HG02763 (cell line): ENCODE data around the gene PTMS.

ENCODE experiments used
- ATAC-seq: cut with Tn5 transposase; IDR thresholded peaks from one replicate; pipeline ENCODE4 v1.9.1; 2021; ENCODE audit warnings: mild to moderate bottlenecking, moderate library complexity; ENCODE audit not compliant: unreplicated experiment

The PTMS gene

DNA sequence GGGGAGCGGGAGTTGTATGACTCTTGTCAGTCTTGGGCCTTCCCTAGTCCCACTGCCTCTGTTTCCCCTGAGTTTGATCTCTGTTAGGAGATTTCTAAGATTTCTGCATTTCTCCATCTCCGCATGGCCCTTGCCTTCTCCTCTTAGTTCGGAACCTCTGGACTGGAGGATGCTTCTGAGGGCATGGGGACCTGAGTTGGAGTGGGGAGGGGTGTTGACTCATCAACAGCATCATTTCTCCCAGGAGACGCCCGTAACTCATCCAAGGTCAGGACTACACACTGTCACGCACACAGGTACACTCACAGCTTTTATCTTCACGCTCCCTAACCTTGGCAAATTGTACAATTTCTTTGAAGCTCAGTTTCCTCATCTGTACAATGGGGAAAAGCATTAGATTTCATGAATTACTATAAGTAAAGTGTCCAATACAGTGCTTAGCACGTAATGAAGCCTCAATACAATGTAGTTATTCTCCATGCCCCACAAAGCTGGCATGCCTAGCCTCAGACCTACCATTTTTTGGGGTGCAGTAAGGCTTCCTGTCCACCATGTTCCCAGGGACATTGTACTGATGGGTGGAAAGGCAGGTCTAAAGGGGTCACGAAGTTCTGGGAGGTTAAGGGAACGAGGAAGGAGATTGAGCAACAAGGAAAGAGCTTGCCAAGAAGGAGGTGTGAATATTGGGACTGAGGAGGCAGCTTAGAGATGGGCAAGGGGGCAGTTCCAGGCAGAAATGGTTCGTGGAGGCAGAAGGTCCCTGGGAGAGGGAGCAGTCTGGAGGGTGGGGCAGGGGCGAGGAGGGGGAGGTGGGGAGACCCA lies 5.6 kb downstream of the PTMS start:
- no peak for ATAC-seq

DNA sequence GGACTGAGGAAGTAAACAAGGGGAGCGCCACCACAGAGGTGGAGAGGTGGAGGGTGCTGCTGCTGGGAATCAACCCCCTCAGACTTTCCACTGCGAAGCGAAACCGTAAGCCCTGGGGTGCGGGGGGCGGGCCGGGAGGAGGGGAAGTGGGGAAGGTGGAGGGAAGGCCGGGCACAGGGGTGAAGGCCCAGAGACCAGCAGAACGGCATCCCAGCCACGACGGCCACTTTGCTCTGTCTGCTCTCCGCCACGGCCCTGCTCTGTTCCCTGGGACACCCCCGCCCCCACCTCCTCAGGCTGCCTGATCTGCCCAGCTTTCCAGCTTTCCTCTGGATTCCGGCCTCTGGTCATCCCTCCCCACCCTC lies 6.2 kb downstream of the PTMS start, which contains the start of gene LAG3:
LAG3 (plus strand) TSS at position 190 of the 365 bp plus-strand sequence. CDS start 333 bp downstream, outside the sequence.
- ATAC-seq = no peak

DNA sequence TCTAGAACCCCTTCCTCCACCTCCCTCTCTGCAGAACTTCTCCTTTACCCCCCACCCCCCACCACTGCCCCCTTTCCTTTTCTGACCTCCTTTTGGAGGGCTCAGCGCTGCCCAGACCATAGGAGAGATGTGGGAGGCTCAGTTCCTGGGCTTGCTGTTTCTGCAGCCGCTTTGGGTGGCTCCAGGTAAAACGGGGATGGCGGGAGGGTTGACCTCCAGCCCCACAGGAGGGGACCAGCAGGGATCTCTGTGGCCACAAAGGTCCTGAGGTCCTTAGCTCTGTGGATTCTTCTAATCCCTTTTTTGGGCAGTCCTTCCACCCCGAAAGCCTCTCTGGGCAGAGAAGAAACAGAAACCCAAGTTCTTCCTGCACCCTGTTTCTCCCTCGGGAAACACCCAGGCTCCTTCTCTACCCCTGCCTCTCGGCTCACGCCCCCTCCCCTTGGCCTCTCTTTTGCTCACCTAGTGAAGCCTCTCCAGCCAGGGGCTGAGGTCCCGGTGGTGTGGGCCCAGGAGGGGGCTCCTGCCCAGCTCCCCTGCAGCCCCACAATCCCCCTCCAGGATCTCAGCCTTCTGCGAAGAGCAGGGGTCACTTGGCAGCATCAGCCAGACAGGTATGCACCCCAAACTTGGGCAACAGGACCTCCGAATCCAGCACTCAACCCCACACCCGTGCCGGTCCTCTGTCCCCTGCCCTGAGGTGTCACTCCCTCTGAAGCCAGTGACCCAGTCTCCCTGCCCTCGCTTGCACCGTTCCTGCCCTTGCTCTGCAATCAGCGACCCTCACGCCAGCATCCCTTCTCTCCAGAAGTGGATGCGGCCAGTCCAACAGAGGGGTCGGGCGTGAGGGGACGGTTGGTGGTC lies 6.8 kb downstream of the PTMS start:
- no peak for ATAC-seq

DNA sequence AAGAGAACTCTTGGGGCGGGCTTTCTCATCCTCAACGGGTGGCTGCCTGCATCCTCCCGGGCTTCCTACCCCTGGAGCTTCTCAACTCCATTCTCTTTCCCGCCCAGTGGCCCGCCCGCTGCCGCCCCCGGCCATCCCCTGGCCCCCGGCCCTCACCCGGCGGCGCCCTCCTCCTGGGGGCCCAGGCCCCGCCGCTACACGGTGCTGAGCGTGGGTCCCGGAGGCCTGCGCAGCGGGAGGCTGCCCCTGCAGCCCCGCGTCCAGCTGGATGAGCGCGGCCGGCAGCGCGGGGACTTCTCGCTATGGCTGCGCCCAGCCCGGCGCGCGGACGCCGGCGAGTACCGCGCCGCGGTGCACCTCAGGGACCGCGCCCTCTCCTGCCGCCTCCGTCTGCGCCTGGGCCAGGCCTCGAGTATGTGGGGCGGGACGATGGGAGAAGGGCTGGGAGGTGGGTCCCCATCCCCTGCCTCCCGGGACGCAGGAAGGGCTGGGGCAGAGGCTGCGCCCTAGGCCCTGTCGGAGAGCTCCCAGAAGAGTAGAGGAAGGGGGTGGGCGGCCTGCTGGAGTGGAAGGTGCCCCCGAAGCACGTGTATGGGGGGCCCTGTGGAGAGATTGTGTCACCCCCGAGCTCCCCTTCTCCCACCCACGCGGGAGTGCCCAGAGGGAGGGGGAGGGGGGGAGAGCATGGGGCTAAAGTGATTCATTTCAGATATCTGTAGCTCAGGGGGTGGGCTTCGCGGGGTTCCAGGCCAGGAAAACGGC lies 7.6 kb downstream of the PTMS start:
- no peak for ATAC-seq

DNA sequence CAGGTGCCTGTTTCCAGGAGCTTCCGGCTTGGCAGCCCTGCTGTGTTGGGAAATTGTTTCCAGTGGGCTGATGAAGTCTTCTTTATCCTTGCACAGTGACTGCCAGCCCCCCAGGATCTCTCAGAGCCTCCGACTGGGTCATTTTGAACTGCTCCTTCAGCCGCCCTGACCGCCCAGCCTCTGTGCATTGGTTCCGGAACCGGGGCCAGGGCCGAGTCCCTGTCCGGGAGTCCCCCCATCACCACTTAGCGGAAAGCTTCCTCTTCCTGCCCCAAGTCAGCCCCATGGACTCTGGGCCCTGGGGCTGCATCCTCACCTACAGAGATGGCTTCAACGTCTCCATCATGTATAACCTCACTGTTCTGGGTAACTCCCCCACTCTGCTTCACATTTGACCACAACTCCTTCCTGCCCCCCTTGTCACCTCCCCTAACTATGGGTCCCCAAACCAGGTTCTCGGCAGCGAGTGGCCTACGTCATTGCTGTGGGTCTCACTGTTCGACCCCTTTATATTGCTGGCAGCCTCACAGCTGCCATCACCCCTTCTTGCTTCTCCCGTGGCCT lies 8.4 kb downstream of the PTMS start:
- ATAC-seq = no peak

DNA sequence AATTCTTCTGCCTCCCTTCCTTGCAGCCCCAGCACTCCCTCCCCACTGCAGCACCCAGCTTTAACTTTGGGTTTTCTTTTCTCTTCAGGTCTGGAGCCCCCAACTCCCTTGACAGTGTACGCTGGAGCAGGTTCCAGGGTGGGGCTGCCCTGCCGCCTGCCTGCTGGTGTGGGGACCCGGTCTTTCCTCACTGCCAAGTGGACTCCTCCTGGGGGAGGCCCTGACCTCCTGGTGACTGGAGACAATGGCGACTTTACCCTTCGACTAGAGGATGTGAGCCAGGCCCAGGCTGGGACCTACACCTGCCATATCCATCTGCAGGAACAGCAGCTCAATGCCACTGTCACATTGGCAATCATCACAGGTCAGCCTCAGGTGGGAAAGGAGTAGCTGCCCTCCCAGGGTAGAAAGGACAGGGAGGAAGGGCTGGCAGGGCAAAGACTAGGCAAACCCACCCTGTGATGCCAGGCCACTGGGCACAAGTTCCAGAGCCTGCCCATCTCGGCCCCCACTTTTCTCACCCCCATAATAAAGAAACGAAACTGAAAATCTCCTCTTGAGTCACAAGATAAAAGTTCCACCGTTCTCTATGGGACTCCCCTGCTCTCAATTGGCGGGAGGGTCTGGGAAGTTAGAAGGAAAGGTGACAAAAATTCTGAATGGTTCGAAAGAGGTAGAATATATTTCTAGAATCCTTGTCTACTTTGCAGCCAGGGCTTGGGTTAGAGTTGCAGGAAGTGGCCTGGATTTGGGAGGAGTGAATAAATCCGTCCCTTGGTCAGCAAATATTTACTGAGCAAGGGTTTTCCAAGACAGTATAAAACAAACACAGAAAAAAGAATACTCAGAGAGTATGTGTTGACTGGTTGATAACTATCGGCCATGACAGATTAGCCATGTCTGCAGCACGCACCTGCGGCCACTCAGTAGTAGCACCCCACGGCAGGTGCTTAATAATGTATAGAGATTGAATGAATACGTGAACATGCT lies 9.3 kb downstream of the PTMS start:
- no peak for ATAC-seq

DNA sequence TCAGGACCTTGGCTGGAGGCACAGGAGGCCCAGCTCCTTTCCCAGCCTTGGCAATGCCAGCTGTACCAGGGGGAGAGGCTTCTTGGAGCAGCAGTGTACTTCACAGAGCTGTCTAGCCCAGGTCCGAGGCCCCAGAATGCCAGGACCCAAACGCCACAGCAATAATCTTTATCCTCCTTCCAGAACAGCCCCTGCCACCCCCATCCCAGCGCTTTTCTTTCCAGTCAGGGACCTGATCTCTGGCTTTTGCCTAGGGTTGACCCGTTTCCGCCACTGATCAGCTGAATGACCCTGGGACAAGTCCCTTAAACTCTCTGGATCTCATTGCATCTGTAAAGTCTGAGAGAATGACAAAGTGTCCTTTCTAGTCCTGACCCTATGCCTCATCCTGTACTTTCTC lies 11.2 kb downstream of the PTMS start:
- no peak for ATAC-seq

DNA sequence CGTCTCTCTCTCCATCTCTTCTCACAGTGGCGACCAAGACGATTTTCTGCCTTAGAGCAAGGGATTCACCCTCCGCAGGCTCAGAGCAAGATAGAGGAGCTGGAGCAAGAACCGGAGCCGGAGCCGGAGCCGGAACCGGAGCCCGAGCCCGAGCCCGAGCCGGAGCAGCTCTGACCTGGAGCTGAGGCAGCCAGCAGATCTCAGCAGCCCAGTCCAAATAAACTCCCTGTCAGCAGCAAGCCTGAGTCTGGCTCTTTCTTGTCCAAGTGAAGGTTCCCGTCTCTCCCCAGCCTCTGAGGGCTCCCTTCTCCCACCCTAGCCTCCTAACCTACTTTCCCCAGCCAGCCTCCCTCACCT lies 12.0 kb downstream of the PTMS start:
- ATAC-seq = no peak

DNA sequence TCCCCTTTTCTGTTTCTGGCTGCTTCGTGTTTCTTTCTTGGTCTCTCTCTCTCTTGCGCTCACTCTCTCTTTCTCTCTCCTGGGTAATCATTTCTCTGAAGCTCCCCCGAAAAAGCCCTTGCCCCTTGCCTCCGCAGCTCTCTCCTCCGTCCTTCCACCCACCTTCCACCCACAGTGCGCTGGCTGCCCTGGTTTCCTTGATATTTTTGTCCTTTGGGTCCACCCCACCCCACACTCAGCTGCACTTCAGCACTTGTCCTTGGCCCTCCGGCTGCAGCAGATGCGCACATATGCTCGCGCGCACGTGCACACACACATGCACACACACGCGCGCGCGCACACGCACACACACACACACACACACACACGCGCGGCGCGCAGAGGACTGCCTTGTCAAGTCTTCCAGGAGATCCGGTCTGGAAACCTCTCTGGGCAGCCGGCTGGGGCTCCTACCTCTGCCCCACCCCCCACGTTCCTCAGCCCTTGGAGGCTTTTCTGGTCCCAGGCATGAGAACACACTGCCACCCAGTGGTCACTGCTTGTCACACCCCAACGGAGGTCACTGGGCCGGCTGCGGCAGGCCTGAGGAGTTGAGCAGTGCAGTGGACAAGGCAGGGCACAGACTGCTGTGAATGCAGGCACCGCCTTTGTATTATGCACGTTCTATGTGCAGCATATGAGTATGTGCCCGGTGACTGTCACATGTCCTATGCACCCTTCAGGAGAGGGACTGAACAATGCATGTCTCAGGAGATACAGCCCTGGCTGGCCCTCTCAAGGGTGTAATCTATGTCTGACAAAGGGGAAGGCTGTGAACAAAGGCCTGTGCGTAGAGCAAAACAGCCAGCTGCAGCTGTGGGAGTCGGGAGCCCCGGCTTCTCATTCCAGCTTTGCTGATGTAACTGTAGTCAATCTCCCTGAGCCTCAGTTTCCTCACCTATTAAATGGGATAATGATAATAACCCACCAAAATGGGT lies 12.7 kb downstream of the PTMS start:
- ATAC-seq = peak; percentile 76

DNA sequence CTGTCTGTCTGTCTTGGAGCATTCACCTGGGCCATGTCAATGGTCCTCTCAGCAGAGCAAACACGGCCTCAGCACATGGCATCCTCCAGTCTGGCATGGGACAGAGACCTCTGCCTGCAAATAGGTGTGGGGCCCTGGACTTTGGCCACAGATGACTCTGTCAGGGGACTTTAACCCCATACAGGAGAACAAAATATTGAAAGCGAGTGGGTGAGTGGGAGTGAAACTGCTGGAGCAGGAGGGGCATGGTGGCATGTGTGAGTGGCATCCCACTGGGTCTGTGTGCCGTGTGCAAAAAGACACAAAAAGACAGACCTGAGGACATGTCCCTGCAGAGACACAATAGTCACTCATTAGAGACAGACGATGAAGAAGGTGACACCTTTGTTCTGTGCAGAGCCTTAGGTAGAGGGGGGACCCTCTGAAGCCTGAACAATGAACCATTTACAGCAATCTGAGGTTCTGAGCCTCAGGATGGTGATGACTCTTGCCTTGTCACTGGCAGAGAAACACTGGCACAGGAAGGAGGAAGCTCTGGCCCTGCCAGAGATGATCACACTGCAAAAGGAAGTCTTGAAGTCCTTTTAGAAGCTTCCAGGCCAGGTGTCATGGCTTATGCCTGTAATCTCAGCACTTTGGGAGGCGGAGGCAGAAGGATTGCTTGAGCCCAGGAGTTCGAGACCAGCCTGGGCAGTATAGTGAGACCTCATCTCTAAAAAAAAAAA lies 13.7 kb downstream of the PTMS start:
- ATAC-seq = no peak

DNA sequence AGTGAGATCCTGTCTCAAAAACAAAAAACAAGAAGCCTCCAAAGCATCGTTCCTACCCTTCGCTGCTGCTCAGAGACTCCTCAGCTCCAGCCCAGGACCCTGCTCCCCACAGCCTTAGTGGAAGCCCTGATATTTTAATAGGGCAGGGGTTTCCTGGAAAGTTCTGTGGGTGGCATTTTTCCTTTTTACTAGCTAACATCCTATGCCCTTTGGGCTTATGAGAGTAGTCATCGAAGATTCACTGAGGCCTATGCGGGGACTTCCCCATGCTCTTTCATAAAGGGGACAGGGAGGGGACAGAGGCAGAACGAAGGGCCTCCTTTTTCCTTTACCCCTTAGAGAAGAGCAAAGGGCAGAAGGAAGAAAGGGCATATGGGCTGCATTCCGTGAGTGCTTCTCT lies 14.4 kb downstream of the PTMS start:
- no peak for ATAC-seq

DNA sequence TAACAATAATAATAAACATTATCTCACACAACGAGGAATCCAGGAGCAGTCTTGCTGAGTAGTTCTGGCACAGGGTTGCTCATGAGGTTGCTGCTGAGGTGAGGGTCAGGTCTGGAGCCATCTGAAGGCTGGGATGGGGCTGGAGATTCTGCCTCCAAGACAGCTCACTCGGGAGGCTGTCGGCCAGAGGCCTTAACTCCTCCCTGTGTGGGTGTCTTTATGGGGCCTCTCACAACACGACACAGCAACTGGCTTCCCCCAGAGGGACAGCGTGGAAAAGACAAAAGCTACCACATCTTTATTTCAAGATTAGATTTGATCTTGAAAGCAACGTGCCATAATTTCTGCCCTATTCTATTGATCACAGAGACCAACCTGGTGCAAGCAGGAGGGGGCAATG lies 16.0 kb downstream of the PTMS start:
- no peak for ATAC-seq

DNA sequence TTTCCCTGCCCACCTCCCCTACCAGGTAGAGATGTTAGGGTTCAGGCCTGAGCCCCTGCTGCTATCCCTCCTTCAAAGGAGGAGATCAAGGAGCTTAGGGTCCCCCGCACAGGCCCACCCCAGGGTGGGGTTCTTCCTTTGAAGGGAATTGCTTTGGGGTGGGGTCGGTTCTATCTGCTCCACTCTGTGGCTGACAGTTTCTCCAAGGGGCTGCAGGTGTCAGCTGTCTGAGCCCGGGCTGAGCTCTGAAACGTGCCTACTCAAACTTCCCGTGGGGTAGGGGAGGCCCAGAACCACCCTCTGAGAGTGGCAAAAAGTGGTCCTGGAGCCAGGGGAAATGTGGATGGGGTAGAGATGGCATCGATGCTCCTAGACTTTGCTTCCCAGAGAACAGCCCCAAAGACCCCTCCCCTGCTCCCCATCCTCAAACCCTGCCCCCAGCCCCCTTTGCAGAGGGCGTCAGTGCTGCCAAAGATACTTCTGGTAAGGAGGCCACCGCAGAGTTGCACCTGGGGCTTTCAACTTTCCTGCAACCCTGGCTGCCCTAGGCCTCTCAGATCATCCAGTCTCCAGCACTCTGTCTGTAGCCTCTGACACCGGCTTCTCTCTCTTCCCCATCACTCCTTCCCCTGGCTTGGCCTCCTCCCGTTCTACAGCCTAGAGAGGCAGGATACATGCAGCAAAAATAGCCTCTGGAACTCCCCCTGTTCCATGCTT lies 16.8 kb downstream of the PTMS start:
- no peak for ATAC-seq

DNA sequence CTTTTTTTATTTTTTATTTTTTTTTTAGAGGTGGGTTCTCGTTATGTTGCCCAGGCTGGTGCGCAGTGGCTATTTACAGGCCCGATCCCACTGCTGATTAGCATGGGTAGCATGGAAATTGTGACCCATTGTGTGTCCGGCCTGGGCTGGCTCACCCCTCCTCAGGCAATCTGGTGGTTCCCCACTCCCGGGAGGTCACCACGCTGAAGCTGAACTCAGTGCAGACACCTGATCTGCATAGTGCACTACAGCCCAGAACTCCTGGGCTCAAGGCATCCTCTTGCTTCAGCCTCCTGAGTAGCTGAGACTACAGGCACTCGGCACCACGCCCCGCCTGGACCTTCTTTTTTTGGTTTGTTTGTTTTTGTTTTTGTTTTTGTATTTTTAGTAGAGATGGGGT lies 17.7 kb downstream of the PTMS start:
- ATAC-seq = no peak

DNA sequence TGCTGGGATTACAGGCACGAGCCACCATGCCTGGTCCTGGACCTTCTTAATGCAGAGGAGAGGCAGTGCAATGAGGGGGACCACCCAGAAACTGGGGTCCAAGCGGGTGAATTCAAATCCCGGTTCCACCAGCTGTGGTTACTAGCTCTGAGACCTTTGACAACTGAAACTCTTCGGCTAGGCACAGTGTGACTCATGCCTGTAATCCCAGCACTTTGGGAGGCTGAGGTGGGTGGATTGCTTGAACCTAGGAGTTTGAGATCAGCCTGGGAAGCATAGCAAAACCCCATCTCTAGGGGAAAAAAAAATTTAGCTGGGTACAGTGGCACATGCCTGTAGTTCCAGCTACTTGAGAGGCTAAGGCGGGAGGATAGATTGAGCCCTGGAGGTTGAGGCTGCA lies 18.1 kb downstream of the PTMS start:
- no peak for ATAC-seq

DNA sequence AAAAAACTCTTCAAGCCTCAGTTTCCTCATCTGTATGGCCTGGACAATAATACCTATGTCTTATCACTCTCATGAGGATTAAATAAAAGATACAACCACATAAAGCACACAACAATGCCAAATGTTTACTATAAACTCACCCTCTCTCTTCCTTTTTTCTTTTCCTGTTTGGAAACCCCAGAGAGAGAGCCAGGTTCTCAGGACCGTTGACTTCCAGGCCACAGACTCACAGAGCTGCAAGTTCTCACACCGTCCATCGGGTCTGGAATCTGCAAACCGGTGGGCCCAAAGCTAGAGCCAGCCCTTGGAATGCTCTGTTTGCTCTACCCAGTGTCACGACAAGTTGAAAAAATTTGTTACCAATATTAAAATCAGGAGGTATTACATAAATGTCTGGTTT lies 18.6 kb downstream of the PTMS start:
- ATAC-seq = no peak

DNA sequence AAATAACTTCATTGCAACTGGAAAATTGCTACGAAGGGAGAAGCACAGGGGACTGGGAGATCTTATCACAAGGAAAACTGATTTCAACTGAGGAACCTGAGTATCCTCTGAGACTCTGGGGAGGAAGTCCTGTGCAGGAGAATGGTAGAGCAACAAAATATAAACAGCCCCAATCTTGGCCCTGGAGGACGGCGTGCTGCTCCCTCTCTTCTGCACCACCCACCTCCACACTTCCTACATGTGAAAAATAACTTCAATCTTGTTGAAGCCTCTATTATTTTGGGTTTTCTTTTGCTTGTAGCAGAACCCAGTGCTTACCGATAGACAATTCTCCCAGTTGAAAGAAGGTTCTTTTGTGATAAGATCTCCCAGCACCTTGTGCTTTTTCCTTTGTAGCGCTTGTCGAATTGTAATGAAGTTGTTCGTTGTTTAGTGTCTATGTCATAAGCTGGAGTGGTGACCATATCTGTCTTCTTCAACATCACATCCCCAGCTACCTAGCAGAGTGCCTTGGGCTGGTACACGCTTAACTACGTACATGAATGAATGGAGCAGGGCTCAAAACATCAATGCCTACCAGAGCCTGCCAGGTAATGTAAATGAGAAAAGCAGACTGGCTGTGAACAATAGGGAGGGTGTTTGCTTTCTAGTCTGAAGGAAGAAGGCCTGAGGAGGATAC lies 20.4 kb downstream of the PTMS start:
- no peak for ATAC-seq
